HG03175 (cell line): ENCODE measurements around the gene DAPL1.
"Not testable (repeated sequence)": the region's sequence is repeated elsewhere in the genome, so short reads cannot be mapped to it uniquely, and the experiment has no call there.

ENCODE experiments used
- ATAC-seq: cut with Tn5 transposase; IDR thresholded peaks from one replicate; pipeline ENCODE4 v1.9.1; 2021; ENCODE audit warnings: mild to moderate bottlenecking, moderate library complexity; ENCODE audit not compliant: unreplicated experiment

Gene DAPL1

DNA sequence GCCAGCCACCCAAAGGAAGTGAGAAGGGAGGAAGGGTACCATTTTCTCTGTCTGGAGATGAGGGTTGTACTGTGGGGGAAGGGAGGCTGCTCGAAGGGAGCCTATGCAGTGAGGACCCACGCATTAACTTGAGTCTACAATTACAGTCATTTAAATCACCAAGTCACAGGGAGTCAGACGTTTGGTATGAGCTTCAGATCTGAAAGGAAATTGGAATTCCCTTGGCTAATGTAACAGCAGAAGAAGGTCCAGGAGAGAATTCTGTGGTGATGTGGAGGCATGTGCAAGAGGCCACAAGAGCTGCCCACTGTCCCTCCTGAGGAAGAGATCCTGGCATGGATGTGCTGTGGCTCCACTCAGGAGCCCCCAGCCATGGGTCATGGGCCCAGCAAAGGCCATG is 22.5 kb downstream of the DAPL1 start:
- ATAC-seq: no peak

DNA sequence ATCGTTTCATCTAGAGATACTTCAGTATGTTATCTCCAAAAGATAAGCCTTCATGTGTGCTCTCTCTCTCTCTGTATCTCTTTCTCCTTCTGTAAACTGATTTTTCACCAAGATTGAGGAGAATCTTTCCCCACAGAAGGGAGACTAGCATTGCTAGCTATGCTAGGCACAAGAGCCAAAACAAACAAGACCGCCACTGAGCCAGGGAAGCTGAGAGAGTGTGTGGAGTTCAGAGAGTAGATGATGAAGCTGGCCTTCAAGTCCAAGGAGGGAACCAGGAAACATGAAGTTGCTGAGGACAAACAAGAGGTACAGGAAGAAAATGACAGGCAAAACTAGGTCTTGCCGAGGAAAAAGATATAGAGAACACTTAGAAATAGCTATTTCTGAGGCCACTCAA is 23.4 kb downstream of the DAPL1 start:
- no peak for ATAC-seq

DNA sequence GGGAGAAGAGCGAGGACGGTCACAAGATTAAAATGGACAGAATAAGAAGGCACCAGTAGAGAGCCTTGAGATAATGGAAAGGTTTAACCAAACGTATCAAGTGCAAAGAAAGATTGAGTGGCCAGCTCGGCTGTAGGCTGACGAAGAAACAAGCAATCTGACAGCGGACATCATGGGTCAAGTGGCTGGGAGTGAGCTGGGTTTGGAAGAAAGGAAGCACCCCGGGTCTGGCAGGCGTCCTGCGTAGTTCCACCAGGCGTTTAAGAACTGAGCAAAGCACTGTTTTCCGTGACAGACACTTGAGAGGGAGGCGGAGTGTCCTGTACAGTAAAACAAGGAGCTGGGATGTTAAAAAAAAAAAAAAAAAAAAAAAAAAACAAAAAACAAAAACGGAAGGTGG is 27.1 kb downstream of the DAPL1 start:
- no peak for ATAC-seq

DNA sequence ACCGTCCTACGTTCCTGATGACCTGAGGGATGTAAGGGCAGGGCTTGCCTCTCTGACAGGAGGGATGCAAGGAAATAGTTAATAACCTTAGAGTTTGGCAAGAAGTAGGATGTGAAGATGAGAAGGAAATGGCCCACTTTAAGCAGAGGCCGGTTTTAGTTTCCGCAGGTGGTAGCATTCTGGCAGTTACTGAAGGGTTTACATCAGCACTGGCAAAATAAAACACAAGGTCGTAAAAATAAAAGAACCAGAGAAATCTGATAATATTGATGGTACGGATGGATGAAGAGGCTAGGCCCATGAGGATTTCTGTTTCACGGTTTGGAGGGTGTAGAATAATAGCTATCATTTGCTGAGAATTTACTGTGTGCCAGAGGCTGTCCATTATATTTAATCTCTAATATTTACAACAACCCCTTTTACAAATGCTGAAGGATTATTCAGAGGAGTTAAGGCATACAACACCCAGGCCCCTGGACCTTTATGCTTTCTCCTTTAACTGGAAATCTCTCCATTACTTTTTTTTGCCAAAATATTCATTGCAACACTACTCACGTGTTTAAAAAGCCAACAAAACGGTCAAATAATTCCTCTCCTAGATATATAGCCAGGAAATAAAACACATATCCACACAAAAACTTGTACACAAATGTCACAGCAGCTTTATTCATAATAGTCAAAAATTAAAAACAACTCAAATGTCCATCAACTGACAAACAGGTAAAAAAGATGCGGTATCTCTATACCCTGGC is 28.5 kb downstream of the DAPL1 start:
- ATAC-seq: no peak

DNA sequence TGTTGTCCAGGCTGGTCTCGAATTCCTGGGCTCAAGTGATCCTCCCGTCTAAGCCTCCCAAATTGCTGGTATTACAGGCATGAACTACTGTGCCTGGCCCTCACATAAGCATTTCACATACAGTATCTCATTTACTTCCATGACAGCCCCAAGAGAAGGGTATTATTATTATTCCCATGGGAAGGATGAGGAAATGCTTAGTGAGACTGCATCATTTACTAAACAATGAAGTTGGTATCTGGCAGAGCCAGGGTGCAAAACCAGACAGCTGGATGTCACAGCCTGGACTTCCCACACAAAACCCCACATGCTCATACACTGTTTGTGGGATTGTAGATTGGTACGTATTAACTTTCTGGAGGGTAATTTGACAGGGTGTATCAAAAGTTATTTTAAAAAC is 29.9 kb downstream of the DAPL1 start:
- no peak for ATAC-seq

DNA sequence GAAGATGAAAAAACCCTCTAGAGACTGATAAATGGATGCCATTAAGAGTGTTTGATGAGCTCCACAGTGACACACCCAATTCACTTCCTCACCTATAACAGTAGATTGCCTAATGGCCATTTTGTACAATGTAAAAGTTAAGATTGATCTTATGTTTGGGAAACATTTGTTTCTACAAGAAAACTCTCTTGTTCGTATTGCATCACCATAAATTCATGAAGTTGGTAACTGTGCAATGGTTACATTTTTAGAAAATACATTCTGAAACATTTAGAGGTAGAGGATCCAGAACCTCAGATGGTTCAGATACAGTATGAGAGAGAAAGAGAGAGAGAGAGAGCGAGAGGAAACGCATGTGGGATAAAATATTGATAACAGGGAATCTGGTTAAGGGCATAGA is 31.8 kb downstream of the DAPL1 start:
- ATAC-seq: no peak

DNA sequence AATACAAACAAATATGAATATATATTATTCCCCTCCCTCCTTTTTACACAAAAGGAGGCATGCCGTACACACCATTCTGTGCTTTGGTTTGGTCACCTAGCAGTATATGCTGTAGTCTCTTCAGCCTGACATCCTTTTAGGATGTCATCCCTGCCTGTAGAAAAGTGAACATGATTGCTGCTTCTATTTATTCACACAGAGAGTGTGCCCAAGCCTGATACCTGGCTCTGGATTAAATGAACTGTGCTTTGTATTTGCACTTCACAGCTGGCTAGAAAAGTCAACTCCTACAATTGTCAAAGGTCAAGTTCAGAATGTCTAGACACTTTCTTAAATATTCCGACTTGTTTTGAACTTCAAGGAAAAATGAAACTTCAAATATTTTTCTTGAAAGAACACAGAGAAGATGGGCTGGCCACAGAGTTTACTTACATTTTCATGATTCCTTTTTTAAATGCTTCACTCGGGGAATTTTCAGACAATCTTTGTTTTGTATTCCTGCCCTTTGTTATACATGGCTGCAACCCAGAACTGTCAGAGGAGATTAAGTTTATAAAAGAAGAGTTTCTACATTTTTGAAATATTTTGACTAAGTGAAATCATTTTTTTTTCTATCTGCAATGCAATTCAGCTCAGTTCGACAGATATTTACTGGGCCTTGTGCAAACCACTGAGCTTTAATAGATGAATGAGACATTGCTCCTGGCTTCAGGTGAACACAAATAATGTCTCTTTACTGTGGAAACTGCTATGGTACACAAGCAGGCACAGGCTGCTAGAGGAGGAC is 33.5 kb downstream of the DAPL1 start:
- ATAC-seq: no peak

DNA sequence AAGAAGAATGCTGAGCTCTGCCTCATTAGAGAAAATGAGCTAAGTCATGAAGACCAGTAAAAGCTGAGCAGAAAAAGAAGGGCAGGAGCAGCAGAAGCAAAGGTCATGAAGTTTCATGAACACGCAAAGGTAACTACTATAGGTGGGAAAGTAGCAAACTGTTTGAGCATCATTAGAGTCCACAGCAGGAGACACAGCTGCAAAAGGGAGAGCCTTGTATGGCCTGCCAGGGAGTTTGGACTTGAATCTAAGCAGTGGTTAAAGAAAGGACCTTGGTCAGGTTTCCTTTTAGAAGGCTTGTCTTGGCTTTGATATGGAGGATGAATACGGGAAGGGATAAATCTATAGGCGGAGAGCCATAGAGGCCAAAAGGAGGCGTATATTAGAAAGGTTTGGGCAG is 34.0 kb downstream of the DAPL1 start:
- no peak for ATAC-seq

DNA sequence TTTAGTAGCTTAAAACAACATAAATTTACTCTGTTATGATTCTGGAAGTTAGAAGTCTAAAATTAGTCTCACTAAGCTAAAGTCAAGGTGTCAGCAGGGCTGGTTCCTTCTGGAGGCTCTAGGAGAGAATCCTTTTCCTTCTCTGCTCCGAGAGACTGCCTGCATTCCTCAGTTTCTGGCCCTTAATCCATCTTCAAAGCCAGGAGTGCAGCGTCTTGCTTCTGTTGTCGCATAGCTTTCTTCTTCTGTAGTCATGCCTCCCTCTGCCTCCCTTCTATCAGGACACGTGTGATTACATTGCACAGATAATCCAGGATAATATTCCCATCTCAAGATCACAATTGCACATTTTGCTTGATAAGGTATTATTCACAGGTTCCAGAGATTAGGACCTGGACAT is 35.1 kb downstream of the DAPL1 start:
- ATAC-seq: no peak

DNA sequence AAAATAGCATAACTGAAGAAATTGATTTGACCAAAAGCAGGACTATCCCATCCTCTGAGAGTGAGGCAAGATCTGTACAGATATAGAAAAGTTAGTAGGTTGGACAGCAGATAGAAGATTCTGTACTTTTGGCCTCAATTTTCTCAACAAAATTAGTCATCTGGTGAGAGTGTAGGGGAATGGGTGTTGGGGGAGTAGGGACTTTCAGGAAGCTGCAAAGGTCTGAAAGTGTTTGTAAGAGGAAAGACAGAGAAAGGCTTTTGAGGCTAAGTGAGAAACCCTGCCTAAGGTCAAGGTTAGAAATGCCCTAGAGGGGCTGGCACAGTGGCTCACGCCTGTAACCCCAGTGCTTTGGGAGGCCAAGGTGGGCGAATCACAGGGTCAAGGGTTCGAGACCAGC is 40.3 kb downstream of the DAPL1 start:
- ATAC-seq: no peak

DNA sequence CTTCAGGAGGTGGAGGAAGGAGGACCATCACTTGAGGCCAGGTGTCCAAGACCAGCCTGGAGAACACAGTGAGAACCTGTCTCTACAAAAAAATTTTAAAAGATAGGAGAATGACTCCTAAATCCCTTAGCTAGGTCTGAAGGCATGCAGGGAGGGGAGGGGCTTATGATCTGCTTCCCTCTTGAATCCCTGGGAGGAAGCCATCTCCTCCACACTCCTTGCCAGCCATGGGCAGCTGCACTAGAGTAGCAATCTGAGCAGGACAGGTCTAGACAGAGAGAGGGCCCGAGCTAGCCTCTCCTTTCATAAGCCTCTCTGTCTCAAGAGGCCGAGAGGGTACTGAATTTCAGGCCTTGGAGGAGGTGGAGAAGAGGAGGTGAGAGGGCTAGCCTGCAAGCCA is 42.5 kb downstream of the DAPL1 start:
- ATAC-seq: no peak

DNA sequence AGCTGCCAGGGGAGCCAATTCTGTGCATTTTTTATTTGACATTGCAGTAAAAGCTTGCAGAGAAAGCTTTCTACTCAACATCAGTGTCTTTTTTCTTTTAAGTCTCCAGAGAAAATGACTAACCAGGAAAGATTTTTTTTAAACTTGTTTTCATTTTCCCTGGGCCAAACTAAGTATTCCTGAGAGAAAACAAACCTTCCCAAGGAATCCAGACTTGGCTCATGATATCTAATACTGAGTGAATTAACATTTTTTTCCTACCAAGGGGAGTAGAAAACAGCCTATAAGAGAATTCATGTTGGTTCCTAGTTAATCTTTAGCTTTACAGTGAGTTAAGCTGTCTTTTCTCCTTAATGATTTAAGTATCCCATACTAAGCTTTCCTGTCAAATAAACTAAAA is 46.7 kb downstream of the DAPL1 start:
- no peak for ATAC-seq

DNA sequence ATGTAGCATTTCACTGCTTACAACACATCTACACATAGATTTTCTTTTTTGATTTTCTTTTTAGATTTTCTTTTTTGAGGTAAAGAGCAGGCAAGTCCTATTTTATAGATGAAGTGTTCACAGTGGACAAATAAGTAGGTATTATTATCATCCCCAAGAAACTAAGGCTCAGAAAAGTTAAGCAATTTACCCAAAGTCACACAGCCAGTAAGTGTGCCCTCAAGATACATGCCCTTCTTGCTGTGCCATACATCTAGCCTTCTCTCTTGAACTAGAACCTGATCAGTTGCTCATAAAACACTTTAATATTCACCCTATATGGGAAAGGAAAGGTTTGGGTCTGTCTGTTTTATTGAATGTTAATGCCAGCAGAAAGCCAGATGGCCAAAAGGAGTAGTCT is 50.3 kb downstream of the DAPL1 start:
- ATAC-seq: no peak

DNA sequence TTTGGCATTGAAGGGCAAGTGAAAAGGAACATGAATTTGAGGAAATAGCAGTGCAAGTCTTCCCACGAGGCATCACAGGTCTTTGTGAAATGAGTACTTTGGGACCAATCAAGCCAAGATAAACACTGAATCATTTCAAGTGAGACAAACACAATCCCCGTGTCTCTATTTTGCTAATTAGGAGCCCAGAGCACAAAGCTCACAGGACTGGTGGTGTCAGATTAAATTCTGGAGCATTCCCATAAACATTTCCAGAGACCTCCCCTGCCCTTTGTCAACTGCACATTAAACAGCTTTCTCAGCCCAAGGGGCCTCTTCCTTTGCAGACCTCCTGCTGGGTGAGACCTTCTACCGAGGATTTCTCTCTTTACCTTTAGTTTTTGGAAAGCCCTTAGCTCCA is 50.7 kb downstream of the DAPL1 start:
- no peak for ATAC-seq

DNA sequence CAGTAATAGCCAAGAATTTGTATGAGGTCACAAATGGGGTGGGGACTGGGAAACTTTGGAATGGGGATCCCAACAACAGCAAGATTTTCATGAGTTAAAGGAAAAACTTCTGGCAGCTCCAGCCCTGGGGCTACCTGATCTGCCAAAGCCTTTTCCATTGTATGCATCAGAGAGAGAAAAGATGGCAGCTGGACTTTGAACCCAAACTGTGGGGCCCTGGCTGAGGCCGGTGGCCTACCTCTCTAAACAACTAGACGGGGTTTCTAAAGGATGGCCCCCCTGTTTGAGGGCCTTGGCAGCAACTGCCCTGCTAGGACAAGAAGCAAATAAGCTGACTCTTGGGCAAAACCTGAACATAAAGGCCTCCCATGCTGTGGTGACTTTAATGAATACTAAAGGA is 52.4 kb downstream of the DAPL1 start:
- ATAC-seq: not testable (repeated sequence)

DNA sequence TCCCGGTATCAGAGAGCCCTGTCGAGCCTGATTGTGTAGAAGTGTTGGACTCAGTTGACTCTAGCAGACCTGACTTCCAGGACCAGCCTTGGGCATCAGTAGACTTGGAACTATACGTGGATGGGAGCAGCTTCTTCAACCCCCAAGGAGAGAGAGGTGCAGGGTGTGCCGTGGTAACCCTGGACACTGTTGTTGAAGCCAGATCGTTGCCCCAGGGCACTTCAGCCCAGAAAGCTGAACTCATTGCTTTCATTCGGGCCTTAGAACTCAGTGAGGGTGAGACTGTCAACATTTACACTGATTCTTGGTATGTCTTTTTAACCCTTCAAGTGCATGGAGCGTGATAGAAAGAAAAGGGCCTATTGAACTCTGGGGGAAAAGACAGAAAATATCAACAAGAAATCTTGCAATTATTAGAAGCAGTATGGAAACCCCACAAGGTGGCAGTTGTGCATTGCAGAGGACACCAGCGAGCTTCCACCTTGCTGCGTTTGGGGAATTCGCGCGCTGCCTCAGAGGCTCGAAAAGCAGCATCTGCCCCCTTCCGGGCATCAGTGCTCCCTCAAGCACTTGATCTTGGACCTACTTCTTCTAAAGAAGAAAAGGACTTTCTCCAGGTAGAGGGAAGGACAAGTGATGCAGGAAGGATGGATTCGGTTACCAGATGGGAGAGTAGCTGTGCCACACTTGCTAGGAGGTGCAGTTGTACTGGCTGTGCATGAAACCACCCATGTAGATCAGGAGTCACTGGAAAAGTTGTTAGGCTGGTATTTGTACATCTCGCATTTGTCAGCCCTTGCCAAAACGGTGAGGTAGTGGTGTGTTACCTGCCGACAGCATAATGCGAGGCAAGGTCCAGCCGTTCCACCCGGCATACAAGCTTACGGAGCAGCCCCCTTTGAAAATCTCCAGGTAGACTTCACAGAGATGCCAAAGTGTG is 53.2 kb downstream of the DAPL1 start:
- not testable (repeated sequence) for ATAC-seq

DNA sequence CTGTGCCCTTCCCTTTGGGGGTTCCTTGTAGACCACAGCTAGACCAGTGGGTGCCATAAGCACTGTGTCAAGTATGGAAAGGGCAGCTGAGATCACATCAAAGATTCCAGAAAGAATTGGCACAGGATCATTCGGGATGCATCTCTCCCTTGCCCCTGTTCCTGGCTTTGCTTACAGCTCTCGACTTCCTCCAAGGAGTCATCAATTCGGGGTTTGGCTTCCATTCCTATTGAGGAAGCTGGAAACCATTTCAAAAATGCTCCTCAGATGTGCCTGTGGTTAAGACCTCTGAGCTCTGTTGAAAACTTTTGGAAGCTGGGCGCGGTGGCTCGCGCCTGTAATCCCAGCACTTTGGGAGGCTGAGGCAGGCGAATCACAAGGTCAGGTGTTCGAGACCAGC is 65.1 kb downstream of the DAPL1 start:
- ATAC-seq: not testable (repeated sequence)

DNA sequence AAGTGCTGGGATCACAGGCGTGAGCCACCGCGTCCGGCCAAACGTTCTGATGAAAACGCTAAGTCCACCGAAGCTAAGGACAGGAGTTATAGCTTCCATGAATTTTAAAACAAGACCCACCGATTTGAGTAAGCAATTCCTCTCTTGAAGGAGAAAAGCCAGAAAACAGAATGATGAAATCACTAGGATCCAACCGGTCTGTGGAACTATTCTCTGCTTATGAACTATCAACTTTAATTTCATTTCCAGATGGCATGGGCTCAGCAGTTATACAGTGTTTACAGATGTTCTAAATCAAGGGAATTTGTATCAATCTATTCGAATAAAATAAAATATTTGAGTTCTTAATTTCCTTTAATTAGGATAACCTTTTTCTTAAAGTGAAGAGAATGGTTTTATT is 66.5 kb downstream of the DAPL1 start:
- not testable (repeated sequence) for ATAC-seq

DNA sequence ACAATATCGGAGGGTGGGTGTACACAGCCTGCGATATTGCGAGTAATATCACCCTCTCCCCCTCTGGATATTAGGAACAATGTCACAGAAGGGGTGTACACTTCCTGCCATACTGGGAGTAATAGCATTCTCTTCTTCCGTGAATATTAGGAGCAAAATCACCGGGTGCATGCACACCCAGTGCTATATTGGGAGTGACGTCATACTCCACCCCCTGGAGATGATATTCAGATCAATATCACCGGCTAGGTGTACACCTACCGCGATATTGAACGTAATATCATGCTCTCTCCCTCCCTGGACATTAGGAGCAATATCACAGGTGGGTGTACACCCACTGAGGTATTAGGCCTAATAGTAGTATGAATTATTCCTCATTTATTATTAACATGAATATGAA is 70.4 kb downstream of the DAPL1 start:
- ATAC-seq: not testable (repeated sequence)
